Measurements from ENCODE around the gene DUSP3. TPM values are rescaled to one million over a fixed set of nuclear protein-coding genes. Genes with fewer than 3 reads are reported as not detected.

Gene DUSP3
- total RNA-seq, 1 experiment from 2014 or later: 16.9 TPM

DNA sequence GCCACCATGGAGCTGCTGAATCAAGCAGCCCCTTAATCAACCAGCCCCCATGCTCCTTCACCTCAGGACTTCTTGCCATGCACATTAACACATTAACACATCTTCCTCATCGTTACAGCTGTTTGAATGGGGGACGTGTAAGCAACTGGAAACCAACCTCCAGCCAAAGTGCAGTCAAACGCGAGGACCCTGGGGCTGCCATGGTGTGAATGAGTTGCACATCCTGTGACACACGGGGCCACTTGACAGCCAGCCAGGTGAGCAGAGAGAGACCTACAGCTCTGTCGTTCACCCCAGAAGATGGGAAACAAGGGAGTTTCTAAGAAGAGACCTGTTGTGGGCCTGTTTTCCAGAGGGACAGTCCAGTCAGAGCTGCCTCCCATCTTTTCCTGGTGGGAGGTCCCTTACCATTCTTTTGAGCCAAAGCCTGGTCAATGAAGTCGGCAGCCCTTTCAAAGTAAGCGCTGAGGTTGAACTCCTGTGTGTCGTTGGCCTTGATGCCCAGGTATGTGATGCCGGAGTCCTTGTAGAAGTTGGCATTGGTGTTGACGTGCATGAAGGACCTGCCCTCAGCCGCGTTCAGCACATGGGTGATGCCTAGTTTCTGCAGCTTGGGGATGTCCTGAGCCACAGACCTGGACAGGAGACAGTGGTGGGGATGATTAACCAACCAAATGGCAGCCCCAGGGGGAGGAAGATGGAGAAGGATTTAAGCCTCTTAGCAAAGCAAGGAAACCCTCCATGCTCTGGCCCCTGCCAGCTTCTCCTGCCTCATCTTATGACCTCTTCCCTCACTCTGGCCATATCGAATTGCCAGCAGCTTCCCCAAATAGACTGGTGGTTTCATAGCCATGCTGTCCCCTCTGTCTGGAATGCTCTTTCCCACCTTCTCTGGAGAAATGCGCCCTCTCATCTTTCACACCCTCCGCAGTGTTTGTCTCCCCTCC is 4.2 kb downstream of the DUSP3 start:
- H4K91ac ChIP-seq (ENCODE audit: insufficient read length, low read depth, low read length): no peak overlapping the region
- H3K79me2 ChIP-seq (ENCODE audit: insufficient read depth, low read length): no peaks in the 10 kb centered on the region
- TF ChIP-seq, protein P1, sequence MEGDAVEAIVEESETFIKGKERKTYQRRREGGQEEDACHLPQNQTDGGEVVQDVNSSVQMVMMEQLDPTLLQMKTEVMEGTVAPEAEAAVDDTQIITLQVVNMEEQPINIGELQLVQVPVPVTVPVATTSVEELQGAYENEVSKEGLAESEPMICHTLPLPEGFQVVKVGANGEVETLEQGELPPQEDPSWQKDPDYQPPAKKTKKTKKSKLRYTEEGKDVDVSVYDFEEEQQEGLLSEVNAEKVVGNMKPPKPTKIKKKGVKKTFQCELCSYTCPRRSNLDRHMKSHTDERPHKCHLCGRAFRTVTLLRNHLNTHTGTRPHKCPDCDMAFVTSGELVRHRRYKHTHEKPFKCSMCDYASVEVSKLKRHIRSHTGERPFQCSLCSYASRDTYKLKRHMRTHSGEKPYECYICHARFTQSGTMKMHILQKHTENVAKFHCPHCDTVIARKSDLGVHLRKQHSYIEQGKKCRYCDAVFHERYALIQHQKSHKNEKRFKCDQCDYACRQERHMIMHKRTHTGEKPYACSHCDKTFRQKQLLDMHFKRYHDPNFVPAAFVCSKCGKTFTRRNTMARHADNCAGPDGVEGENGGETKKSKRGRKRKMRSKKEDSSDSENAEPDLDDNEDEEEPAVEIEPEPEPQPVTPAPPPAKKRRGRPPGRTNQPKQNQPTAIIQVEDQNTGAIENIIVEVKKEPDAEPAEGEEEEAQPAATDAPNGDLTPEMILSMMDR (conservative IDR thresholded peaks at IDR 0.05): no peak
- H2AK5ac ChIP-seq (ENCODE audit: insufficient read length, low read length): no peak overlapping the region
- H2BK12ac ChIP-seq (ENCODE audit: insufficient read length, low read depth, low read length): no peak overlapping the region
- H2AFZ ChIP-seq (ENCODE audit: low read length): no peak overlapping the region
- H4K5ac ChIP-seq (ENCODE audit: insufficient read length, low read depth, low read length): no peak overlapping the region
- no peak for DNase-seq
- H3K4me3 Mint-ChIP-seq: no peak overlapping the region
- H3K4me1 ChIP-seq (ENCODE audit: insufficient read depth, low read length): no peaks in the 10 kb centered on the region
- no peak overlapping the region for H2BK20ac ChIP-seq (ENCODE audit: low read depth, low read length, poor library complexity, severe bottlenecking)
- peaks cover 5% of the 10 kb centered on the region for H3K27me3 Mint-ChIP-seq (ENCODE audit: low read depth)
- no peaks in the 10 kb centered on the region for H3K27me3 ChIP-seq (ENCODE audit: insufficient read depth, low read length)
- no peak overlapping the region for H3K9ac ChIP-seq (ENCODE audit: extremely low read depth, insufficient read length, low read length)
- H3K4ac ChIP-seq (ENCODE audit: low read depth, low read length): no peak overlapping the region
- peaks cover 3 to 4% of the 10 kb centered on the region in 2 experiments for H3K4me1 Mint-ChIP-seq
- no peak overlapping the region for H3K14ac ChIP-seq (ENCODE audit: insufficient read depth, low read length)
- no peak overlapping the region for H2BK120ac ChIP-seq (ENCODE audit: low read depth, low read length, poor library complexity, severe bottlenecking)
- no peak overlapping the region for H3K27ac Mint-ChIP-seq
- H2BK5ac ChIP-seq (ENCODE audit: insufficient read length, low read length): no peak overlapping the region
- H3K18ac ChIP-seq (ENCODE audit: insufficient read length, low read depth, low read length): no peak overlapping the region
- H3K79me1 ChIP-seq (ENCODE audit: insufficient read depth, low read depth, low read length, poor library complexity, severe bottlenecking): no peaks in the 10 kb centered on the region
- no peak overlapping the region for H2BK15ac ChIP-seq (ENCODE audit: low read depth, low read length)
- H4K8ac ChIP-seq (replicated peaks; ENCODE audit: insufficient read length, low read depth, low read length): no peak overlapping the region
- H3K9me3 ChIP-seq (ENCODE audit: control insufficient read depth, low read depth, low read length): no peaks in the 10 kb centered on the region
- no peak overlapping the region for H3K4me2 ChIP-seq (ENCODE audit: insufficient read depth, insufficient read length, low read length)
- peaks cover 5% of the 10 kb centered on the region for H3K23me2 ChIP-seq (ENCODE audit: insufficient read length, low read depth, low read length, poor library complexity, severe bottlenecking)
- H3K36me3 Mint-ChIP-seq (ENCODE audit: insufficient read depth in 1 of 3, low read depth in 3 of 3): peaks cover 4 to 50% (median 43%) of the 10 kb centered on the region in 3 experiments
- no peaks in the 10 kb centered on the region for H3K9me3 Mint-ChIP-seq
- no peak overlapping the region for H3K27ac ChIP-seq (ENCODE audit: insufficient read length, low read depth, low read length)
- H3K56ac ChIP-seq (ENCODE audit: insufficient read length, low read depth, low read length): no peak overlapping the region
- no peak overlapping the region for H3K23ac ChIP-seq (ENCODE audit: insufficient read length, low read depth, low read length)
- no CpG with 5 or more reads among the region's 16 CpGs for WGBS (ENCODE audit: extremely low coverage, insufficient read length, low lambda C conversion rate)
- no peaks in the 10 kb centered on the region for H4K20me1 ChIP-seq (ENCODE audit: control insufficient read depth, insufficient read depth, insufficient read length)
- H3T11ph ChIP-seq (ENCODE audit: low read length): no peak overlapping the region
